DND-41 (cell line): Measurements from ENCODE around the gene TM4SF1.

Source experiments
- ATAC-seq: fragments of 200-7000 bp; cut with Tn5 transposase; 3 replicates; pipeline ENCODE4 v1.9.1; 2021; ENCODE audit warnings: low read depth; ENCODE audit not compliant: insufficient read depth
- DNase-seq: peaks from one replicate; pipeline ENCODE4 v3.0.0-alpha.2; 2020
- H2AFZ ChIP-seq: 2 replicates; pipeline ENCODE4 v1.6.0; 2012; ENCODE audit warnings: low read depth, low read length
- H3K27ac ChIP-seq: 2 replicates; pipeline ENCODE4 v1.5.1; 2012; ENCODE audit warnings: low read length, inconsistent platforms
- H3K27me3 ChIP-seq: fragments of 200-600 bp; sonication (generic); 2 replicates; pipeline ENCODE4 v1.6.0; 2012; ENCODE audit warnings: low read length, mild to moderate bottlenecking, inconsistent platforms; ENCODE audit not compliant: insufficient read depth, poor library complexity
- H3K36me3 ChIP-seq: 2 replicates; pipeline ENCODE4 v1.5.1; 2012; ENCODE audit warnings: low read length, inconsistent platforms; ENCODE audit not compliant: insufficient read depth
- H3K4me1 ChIP-seq: 2 replicates; pipeline ENCODE4 v1.5.1; 2012; ENCODE audit warnings: mild to moderate bottlenecking, low read length; ENCODE audit not compliant: insufficient read depth
- H3K4me2 ChIP-seq: 2 replicates; pipeline ENCODE4 v1.6.0; 2012; ENCODE audit warnings: mild to moderate bottlenecking, moderate library complexity, low read length, inconsistent platforms; ENCODE audit not compliant: insufficient read depth
- H3K4me3 ChIP-seq, 2 experiments: fragments of 200-600 bp in 1 of 2; shearing (Covaris generic) in 1 of 2; 2 replicates each; pipeline ENCODE4 v1.5.1; 2012 to 2016; ENCODE audit warnings: inconsistent platforms in 2 of 2, low read length in 2 of 2, mild to moderate bottlenecking in 2 of 2, low read depth in 1 of 2, moderate library complexity in 1 of 2
- H3K79me2 ChIP-seq: 2 replicates; pipeline ENCODE4 v1.6.0; 2012; ENCODE audit warnings: low read length, inconsistent platforms; ENCODE audit not compliant: insufficient read depth
- H3K9ac ChIP-seq: 2 replicates; pipeline ENCODE4 v1.6.0; 2012; ENCODE audit warnings: low read depth, mild to moderate bottlenecking, inconsistent platforms, low read length, moderate library complexity
- H3K9me3 ChIP-seq: 2 replicates; pipeline ENCODE4 v1.5.1; 2012; ENCODE audit warnings: low read length, moderate library complexity, mild to moderate bottlenecking, inconsistent platforms; ENCODE audit not compliant: insufficient read depth, severe bottlenecking
- H4K20me1 ChIP-seq: 2 replicates; pipeline ENCODE4 v1.6.0; 2012; ENCODE audit warnings: low read length; ENCODE audit not compliant: insufficient read depth
- CTCF ChIP-seq: IDR thresholded peaks from 2 replicates; pipeline ENCODE4 v1.5.1; 2012; ENCODE audit warnings: borderline replicate concordance, low read length, moderate library complexity, mild to moderate bottlenecking; ENCODE audit not compliant: poor library complexity, severe bottlenecking; ENCODE audit errors: extremely low read depth
- EZH2 ChIP-seq: IDR thresholded peaks from 3 replicates; pipeline ENCODE4 v1.6.1; 2012; ENCODE audit warnings: borderline replicate concordance, low read depth, mild to moderate bottlenecking, moderate library complexity, low read length, inconsistent platforms; ENCODE audit not compliant: severe bottlenecking

Gene TM4SF1

GRCh38 chr3:149421764-149422163 lies 44.3 kb upstream of the TM4SF1 start:
- Histone ChIP-seq H3K9ac (no peak overlapping the region), H4K20me1 (no peaks in the 10 kb centered on the region), H3K27ac (no peak overlapping the region), H3K4me2 (no peak overlapping the region), H3K36me3 (no peaks in the 10 kb centered on the region), H3K79me2 (no peaks in the 10 kb centered on the region), H3K4me1 (no peaks in the 10 kb centered on the region), H3K4me3 (no peak overlapping the region), H3K9me3 (no peaks in the 10 kb centered on the region), H2AFZ (no peak overlapping the region), H3K27me3 (no peaks in the 10 kb centered on the region)
- ATAC-seq = no peak
- TF ChIP-seq EZH2 (no peak), CTCF (no peak)
- no peak for DNase-seq

- Histone ChIP-seq H3K4me2 (no peak overlapping the region), H4K20me1 (no peaks in the 10 kb centered on the region), H2AFZ (no peak overlapping the region), H3K27me3 (no peaks in the 10 kb centered on the region), H3K4me1 (no peaks in the 10 kb centered on the region), H3K36me3 (no peaks in the 10 kb centered on the region), H3K4me3 (no peak overlapping the region), H3K9ac (no peak overlapping the region), H3K79me2 (no peaks in the 10 kb centered on the region), H3K27ac (no peak overlapping the region), H3K9me3 (no peaks in the 10 kb centered on the region)
- ATAC-seq = no peak
- no peak for TF ChIP-seq EZH2
- DNase-seq = no peak
These were observed 42.4 kb upstream of the TM4SF1 start for GRCh38 chr3:149419816-149420215.

- Histone ChIP-seq H3K9ac (no peak overlapping the region), H3K4me1 (no peaks in the 10 kb centered on the region), H3K36me3 (no peaks in the 10 kb centered on the region), H3K9me3 (no peaks in the 10 kb centered on the region), H3K27me3 (no peaks in the 10 kb centered on the region), H2AFZ (no peak overlapping the region), H3K4me2 (no peak overlapping the region), H4K20me1 (no peaks in the 10 kb centered on the region), H3K79me2 (no peaks in the 10 kb centered on the region), H3K4me3 (no peak overlapping the region), H3K27ac (no peak overlapping the region)
- DNase-seq (no peak), ATAC-seq (no peak)
- no peak for TF ChIP-seq EZH2
- TF ChIP-seq CTCF = no peak
These were observed 40.3 kb upstream of the TM4SF1 start for GRCh38 chr3:149417727-149418126.

- no peaks in the 10 kb centered on the region for H4K20me1 ChIP-seq
- DNase-seq (no peak), ATAC-seq (no peak)
- no peak overlapping the region for H3K27ac ChIP-seq
- no peak overlapping the region for H2AFZ ChIP-seq
- H3K27me3 ChIP-seq = no peaks in the 10 kb centered on the region
- no peak overlapping the region for H3K9ac ChIP-seq
- no peak for TF ChIP-seq CTCF
- TF ChIP-seq EZH2 = no peak
- no peak overlapping the region for H3K4me3 ChIP-seq
- no peaks in the 10 kb centered on the region for H3K36me3 ChIP-seq
- no peaks in the 10 kb centered on the region for H3K79me2 ChIP-seq
- H3K9me3 ChIP-seq = no peaks in the 10 kb centered on the region
- H3K4me1 ChIP-seq = no peaks in the 10 kb centered on the region
- H3K4me2 ChIP-seq = no peak overlapping the region
These were observed 39.7 kb upstream of the TM4SF1 start for GRCh38 chr3:149417174-149417573.
